ENCODE results near the gene SMC1B.

DNA sequence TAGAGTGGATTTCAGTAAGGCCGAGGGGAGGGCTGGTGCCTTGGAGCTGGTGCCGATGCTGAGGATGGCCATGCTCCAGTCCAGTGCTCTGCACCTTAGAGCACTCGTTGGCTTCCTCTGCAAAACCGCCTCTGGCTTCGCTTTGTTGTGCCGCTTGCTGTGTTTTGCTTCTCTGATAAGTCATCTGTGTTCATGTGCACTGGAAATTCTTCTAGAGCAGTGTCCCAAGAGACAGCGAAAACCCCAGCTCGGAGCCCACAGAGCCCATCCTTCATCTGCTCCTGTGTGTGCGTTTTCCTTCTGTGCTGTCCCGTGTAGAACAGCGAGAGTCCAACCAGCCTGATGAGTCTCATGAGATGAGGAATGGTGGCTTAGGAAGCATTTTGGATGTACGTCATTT is 91.6 kb downstream of the SMC1B start:
- no peak for TF ChIP-seq EGR1 (conservative IDR thresholded peaks at IDR 0.05)
- no peak for TF ChIP-seq ZBED1 (IDR thresholded peaks at IDR 0.05)
- TF ChIP-seq POLR2A (conservative IDR thresholded peaks at IDR 0.05) = no peak
- no peak for TF ChIP-seq CTCF (IDR thresholded peaks at IDR 0.05 in 2 of 3, conservative IDR thresholded peaks at IDR 0.05 in 1 of 3; ENCODE audit: insufficient read depth in 2 of 3, low read depth in 1 of 3, low read length in 3 of 3)
- TF ChIP-seq RAD21 (CRISPR knock-in tag; conservative IDR thresholded peaks at IDR 0.05 in 1 of 2, IDR thresholded peaks at IDR 0.05 in 1 of 2) = no peak
- no peak for TF ChIP-seq FOXA1 (IDR thresholded peaks at IDR 0.05; ENCODE audit: borderline replicate concordance)
- no peak for TF ChIP-seq SIN3A (IDR thresholded peaks at IDR 0.05; ENCODE audit: borderline replicate concordance in 2 of 2, control insufficient read depth in 1 of 2, low read depth in 2 of 2, low read length in 2 of 2)

All from K562 (cell line).